Tibial artery (tissue), 4 donors: ENCODE results near the gene ZBTB4.

Experiments used
- DNase-seq, 2 donors: peaks; one replicate each; pipeline ENCODE4 v3.0.0-alpha.2; 2019
- H3K27ac ChIP-seq, 2 donors: fragments of 200-600 bp; sonication (generic) in 1 of 2; 1 replicate in 1 of 2; 2 replicates in 1 of 2; pipeline ENCODE4 v1.5.1; 2018 to 2019; ENCODE audit warnings: mild to moderate bottlenecking in 1 of 2
- H3K27me3 ChIP-seq, 2 donors: fragments of 200-600 bp; sonication (generic) in 1 of 2; one replicate each; pipeline versions ENCODE4 v1.5.1 to v1.6.0; 2016 to 2019
- H3K36me3 ChIP-seq, 3 donors: fragments of 200-600 bp; sonication (generic) in 2 of 3; one replicate each; pipeline ENCODE4 v1.5.1; 2016 to 2019; ENCODE audit warnings: mild to moderate bottlenecking in 2 of 3
- H3K4me1 ChIP-seq, 4 donors: fragments of 200-600 bp; sonication (generic) in 2 of 4; 1 replicate in 3 of 4; 2 replicates in 1 of 4; pipeline ENCODE4 v1.5.1; 2016 to 2019
- H3K4me3 ChIP-seq, 2 donors: fragments of 200-600 bp; sonication (generic) in 1 of 2; 1 replicate in 1 of 2; 2 replicates in 1 of 2; pipeline ENCODE4 v1.5.1; 2018 to 2019; ENCODE audit warnings: mild to moderate bottlenecking in 2 of 2
- H3K9me3 ChIP-seq, 3 donors: fragments of 200-600 bp; sonication (generic) in 1 of 3; one replicate each; pipeline ENCODE4 v1.5.1; 2016 to 2019
- CTCF ChIP-seq, 2 experiments: fragments of 200-600 bp in 1 of 2; fragments of 450-650 bp in 1 of 2; IDR thresholded peaks; one replicate each; pipeline ENCODE4 v1.5.1; 2017 to 2019; ENCODE audit warnings: antibody characterized with exemption in 2 of 2, mild to moderate bottlenecking in 1 of 2, moderate library complexity in 1 of 2
- intact Hi-C: fragments of 100-400 bp; cut with DNase I; formaldehyde crosslinking; loops from one replicate; pipeline ENCODE4 v1.15.0; 2023; ENCODE audit warnings: low total_unique reads

Gene ZBTB4

DNA sequence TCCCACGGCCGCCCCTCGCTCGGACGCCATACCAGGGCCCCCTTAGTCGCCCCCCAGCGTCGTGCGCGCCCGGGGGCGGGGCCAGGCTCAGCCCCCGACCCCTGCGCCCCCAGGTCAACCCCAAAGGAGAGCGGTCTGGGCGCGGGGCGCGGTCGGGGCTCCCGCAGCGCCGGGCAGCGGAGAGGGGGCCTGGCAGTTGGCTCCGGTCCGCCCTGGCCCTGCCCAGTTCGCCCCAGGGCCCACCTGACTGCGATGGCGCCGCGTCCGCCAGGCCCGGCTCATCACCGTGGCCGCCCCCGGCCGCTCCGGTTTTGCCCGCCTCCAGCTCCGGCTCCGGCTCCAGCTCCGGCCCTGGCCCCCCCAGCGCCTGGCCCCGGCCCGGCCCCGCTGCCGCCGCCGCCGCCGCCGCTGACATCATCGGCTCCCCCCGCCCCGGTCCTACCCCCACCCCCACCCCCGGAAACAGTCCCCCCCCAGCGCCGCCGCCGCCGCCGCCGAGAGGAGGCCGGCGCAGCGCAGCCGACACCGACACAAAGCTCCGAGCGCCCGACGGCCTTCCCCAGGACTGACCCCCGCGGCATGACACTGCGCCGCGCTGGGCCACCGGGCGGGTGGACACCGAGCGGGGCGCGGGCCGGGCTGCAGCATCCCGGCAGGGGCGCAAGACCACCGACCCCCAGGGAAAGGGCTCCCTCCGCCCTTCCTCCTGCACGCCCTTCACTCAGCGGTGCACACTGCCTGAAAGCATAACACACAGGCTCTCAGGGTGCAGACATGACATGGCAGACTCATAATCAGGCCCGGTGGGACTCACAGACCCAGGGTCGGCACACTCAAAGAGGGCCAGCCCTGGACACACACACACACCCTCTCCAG, at the start of gene ZBTB4:
Gene ZBTB4 (minus strand): TSS at position 419 of the 876 bp plus-strand sequence. CDS start 12,830 bp downstream, outside the sequence.
- no peaks in the 10 kb centered on the region for H3K27me3 ChIP-seq
- H3K4me1 ChIP-seq, result peaks cover 0 to 62% (median 45%) of the 10 kb centered on the region in 4 donors
- TF ChIP-seq CTCF (IDR thresholded peaks at IDR 0.05), result no peak
- H3K9me3 ChIP-seq, result no peaks in the 10 kb centered on the region
- H3K27ac ChIP-seq, result peak within 1 kb of the TSS; percentile 100
- peak; percentile 57 to 84 for DNase-seq
- intact Hi-C loops, result loop anchor here (5.0 kb wide), 1 partner anchor 42 kb away; the partner anchor contains the start of genes FGF11 and TMEM102
- H3K4me3 ChIP-seq, result peak within 1 kb of the TSS; percentile 95 to 100
- no peaks in the 10 kb centered on the region for H3K36me3 ChIP-seq

DNA sequence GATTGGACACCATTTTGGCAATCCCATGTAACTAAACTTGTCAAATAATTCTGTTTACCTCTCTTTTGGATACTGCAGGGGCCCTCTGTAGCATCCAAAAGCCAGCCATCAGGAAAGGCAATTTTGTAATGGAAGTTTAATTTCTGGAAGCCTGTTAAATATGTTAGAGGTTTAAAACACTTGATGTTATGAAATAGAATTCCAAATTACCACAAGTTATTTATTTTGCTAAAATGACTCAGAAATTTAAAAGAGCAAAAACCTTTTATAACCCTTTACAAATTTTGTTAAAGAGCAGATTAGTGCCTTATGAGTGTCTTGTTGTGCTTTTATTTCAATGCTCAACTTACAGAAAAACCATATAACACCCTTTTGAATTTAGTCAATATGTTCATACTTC, 49.4 kb upstream of the ZBTB4 start:
- no peak overlapping the region for H3K27ac ChIP-seq
- intact Hi-C loops, result no loop called here
- no peak for DNase-seq
- H3K36me3 ChIP-seq, result no peaks in the 10 kb centered on the region
- H3K27me3 ChIP-seq, result no peaks in the 10 kb centered on the region
- H3K4me3 ChIP-seq, result no peak overlapping the region
- no peak for TF ChIP-seq CTCF (IDR thresholded peaks at IDR 0.05)
- peaks cover 0 to 11% (median 2%) of the 10 kb centered on the region in 3 donors for H3K9me3 ChIP-seq
- no peaks in the 10 kb centered on the region for H3K4me1 ChIP-seq

DNA sequence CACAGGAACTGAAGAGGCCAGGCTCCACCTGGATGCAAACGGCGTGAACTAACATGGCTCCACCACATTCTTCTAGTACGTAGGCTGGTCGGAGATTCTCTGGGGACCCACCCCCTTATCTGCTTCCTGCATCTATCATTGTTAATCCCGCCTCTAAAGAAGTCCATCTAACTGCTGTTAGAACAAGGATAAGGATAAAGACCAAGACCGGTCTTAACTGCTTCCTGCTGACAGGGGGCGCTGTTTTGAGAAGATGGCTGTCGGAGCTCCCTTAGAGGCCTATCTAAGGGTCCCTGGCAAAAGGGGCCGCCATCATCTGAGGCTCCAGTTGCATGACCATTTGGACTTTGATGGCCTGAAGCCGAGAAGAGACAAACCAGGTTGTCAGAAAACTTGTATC, 43.6 kb upstream of the ZBTB4 start:
- H3K27me3 ChIP-seq, result no peaks in the 10 kb centered on the region
- no peaks in the 10 kb centered on the region for H3K4me1 ChIP-seq
- H3K27ac ChIP-seq, result no peak overlapping the region
- no peak overlapping the region for H3K4me3 ChIP-seq
- peak; percentile 34 to 38 for TF ChIP-seq CTCF (IDR thresholded peaks at IDR 0.05)
- no peaks in the 10 kb centered on the region for H3K9me3 ChIP-seq
- no peak for DNase-seq
- intact Hi-C loops, result no loop called here
- no peaks in the 10 kb centered on the region for H3K36me3 ChIP-seq

GRCh38 chr17:7515911-7516610, 36.6 kb upstream of the ZBTB4 start:
- Histone ChIP-seq H3K9me3 (no peaks in the 10 kb centered on the region), H3K27ac (no peak overlapping the region), H3K27me3 (no peaks in the 10 kb centered on the region), H3K4me1 (no peaks in the 10 kb centered on the region), H3K36me3 (peaks cover 33 to 36% (median 35%) of the 10 kb centered on the region in 3 donors), H3K4me3 (no peak overlapping the region)
- no peak for DNase-seq
- no peak for TF ChIP-seq CTCF (IDR thresholded peaks at IDR 0.05)
- intact Hi-C loops, result no loop called here

- intact Hi-C loops, result loop anchor here (1.0 kb wide), 1 partner anchor 47 kb away; the partner anchor contains the start of gene SENP3
- H3K36me3 ChIP-seq, result peaks cover 49 to 57% (median 54%) of the 10 kb centered on the region in 3 donors
These were observed 34.5 kb upstream of the ZBTB4 start for GRCh38 chr17:7513850-7514419.

More at GRCh38 chr17:7513850-7514419, 34.5 kb upstream of the ZBTB4 start:
- no peak for TF ChIP-seq CTCF (IDR thresholded peaks at IDR 0.05)
- Histone ChIP-seq H3K27me3 (no peaks in the 10 kb centered on the region), H3K9me3 (no peaks in the 10 kb centered on the region), H3K4me3 (no peak overlapping the region), H3K27ac (no peak overlapping the region), H3K4me1 (no peaks in the 10 kb centered on the region)
- DNase-seq, result no peak
